Measurements from ENCODE around the gene PITPNM3. TPM values are rescaled to one million over a fixed set of nuclear protein-coding genes. Genes with fewer than 3 reads are reported as not detected.

PITPNM3 gene
- total RNA-seq, 1 donor: 1.8 TPM

DNA sequence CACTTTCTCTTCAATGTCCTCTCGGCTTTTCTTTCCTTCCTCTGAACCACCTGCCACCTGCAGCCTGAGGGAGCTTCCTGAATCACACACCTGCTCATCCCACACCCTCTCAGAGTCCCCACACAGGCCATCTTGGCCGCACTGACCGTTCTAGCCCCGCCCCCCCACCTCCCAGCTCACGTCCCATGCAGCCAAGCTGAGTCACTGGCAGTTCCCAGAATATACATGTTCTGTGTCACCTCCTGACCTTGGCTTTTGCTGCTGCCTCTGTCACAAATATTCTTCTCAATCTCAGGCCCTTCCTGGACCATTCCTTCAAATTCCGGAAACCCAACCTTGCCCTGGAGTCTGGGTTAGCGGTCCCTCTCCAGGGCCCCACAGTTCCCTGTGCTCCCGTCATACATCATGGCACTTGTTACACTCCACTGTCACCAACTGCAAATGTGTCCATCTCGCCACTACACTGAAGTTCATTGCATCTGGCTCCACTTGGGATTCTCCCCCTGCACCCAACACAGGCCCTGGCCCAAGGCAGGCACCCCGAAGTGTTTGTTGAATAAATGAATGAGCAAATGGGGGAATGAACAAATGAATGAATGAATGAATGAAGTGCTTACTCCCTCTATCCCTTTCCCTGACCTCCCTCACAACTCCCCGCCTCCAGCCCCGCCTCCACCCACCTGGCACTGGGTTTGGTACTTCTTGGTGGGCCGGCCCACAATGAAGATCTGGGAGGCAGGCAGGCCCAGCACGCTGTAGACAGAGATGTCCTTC lies 99.3 kb downstream of the PITPNM3 start:
- no peaks in the 10 kb centered on the region for H4K20me1 ChIP-seq (ENCODE audit: insufficient read depth, low read length)
- peak overlapping the region; percentile 25 for H3K4me3 ChIP-seq (ENCODE audit: insufficient read depth, low read length)
- H3K27ac ChIP-seq (ENCODE audit: low read depth, low read length): peak overlapping the region; percentile 33
- TF ChIP-seq, protein P1, sequence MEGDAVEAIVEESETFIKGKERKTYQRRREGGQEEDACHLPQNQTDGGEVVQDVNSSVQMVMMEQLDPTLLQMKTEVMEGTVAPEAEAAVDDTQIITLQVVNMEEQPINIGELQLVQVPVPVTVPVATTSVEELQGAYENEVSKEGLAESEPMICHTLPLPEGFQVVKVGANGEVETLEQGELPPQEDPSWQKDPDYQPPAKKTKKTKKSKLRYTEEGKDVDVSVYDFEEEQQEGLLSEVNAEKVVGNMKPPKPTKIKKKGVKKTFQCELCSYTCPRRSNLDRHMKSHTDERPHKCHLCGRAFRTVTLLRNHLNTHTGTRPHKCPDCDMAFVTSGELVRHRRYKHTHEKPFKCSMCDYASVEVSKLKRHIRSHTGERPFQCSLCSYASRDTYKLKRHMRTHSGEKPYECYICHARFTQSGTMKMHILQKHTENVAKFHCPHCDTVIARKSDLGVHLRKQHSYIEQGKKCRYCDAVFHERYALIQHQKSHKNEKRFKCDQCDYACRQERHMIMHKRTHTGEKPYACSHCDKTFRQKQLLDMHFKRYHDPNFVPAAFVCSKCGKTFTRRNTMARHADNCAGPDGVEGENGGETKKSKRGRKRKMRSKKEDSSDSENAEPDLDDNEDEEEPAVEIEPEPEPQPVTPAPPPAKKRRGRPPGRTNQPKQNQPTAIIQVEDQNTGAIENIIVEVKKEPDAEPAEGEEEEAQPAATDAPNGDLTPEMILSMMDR (IDR thresholded peaks at IDR 0.05; ENCODE audit: extremely low read depth, low read depth, low read length): no peak
- H3K27me3 ChIP-seq (ENCODE audit: insufficient read depth, low read length): peaks cover 4% of the 10 kb centered on the region
- H3K9me3 ChIP-seq (ENCODE audit: low read depth, low read length): no peaks in the 10 kb centered on the region
- DNase-seq (ENCODE audit: insufficient read length, low spot score, missing footprints): peak; percentile 98
- H3K4me1 ChIP-seq (ENCODE audit: insufficient read depth, low read length): peaks cover 16% of the 10 kb centered on the region
- peak overlapping the region; percentile 45 for H3K4me2 ChIP-seq (ENCODE audit: insufficient read depth, low read length)
- no peaks in the 10 kb centered on the region for H3K79me2 ChIP-seq (ENCODE audit: insufficient read depth, low read length)
- no peak overlapping the region for H2AFZ ChIP-seq (ENCODE audit: low read length)
- no peaks in the 10 kb centered on the region for H3K36me3 ChIP-seq (ENCODE audit: insufficient read depth, low read length)

DNA sequence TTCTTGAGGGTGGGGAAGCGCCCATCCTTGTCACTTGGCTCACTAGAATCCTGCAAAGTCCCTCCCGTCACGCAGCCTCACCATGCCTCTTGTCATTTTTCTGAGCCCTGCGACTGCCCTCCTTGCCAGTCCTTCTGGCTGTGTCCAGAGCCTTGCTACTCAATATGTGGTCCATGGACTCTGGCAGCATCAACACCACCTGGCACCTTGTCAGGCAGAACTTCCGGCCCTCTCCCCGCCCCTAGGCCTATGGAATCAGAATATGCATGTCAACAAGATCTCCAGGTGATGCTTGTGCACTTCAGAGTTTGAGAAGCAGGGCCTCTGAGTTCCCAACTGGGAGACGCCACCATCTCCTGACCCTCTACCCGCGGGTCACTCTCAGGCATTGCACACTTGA lies 100.0 kb downstream of the PITPNM3 start:
- H3K4me3 ChIP-seq (ENCODE audit: insufficient read depth, low read length): no peak overlapping the region
- H3K4me2 ChIP-seq (ENCODE audit: insufficient read depth, low read length): no peak overlapping the region
- H3K9me3 ChIP-seq (ENCODE audit: low read depth, low read length): no peaks in the 10 kb centered on the region
- peaks cover 4% of the 10 kb centered on the region for H3K27me3 ChIP-seq (ENCODE audit: insufficient read depth, low read length)
- no peaks in the 10 kb centered on the region for H3K79me2 ChIP-seq (ENCODE audit: insufficient read depth, low read length)
- TF ChIP-seq, protein P1 (IDR thresholded peaks at IDR 0.05; ENCODE audit: extremely low read depth, low read depth, low read length): no peak
- no peak overlapping the region for H3K27ac ChIP-seq (ENCODE audit: low read depth, low read length)
- H3K4me1 ChIP-seq (ENCODE audit: insufficient read depth, low read length): peaks cover 16% of the 10 kb centered on the region
- no peaks in the 10 kb centered on the region for H4K20me1 ChIP-seq (ENCODE audit: insufficient read depth, low read length)
- peak; percentile 72 for DNase-seq (ENCODE audit: insufficient read length, low spot score, missing footprints)
- no peak overlapping the region for H2AFZ ChIP-seq (ENCODE audit: low read length)
- H3K36me3 ChIP-seq (ENCODE audit: insufficient read depth, low read length): no peaks in the 10 kb centered on the region

DNA sequence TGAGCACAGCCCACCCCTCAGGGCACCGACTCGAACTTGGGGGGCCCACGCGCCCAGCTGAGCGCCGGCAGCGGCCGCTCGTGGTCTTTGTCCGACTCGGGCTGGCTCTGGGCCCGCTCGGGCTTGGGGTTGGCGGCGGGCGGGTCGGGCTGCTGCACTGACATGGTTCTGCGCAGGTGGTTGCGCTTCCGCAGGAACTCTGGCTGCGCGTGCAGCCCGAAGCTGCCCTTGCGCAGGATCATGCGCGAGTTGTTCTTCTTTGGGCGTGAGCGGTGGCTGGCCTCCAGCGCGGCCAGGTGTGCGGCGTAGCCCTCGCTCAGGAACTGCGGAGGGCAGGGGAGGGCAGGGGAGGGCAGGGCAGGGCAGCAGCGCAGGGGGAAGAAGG lies 101.0 kb downstream of the PITPNM3 start:
- Histone ChIP-seq H3K27ac (ENCODE audit: low read depth, low read length) (no peak overlapping the region), H3K9me3 (ENCODE audit: low read depth, low read length) (no peaks in the 10 kb centered on the region), H2AFZ (ENCODE audit: low read length) (peak overlapping the region; percentile 59), H3K36me3 (ENCODE audit: insufficient read depth, low read length) (peaks cover 2% of the 10 kb centered on the region), H3K27me3 (ENCODE audit: insufficient read depth, low read length) (peaks cover 4% of the 10 kb centered on the region), H4K20me1 (ENCODE audit: insufficient read depth, low read length) (no peaks in the 10 kb centered on the region), H3K4me3 (ENCODE audit: insufficient read depth, low read length) (peak overlapping the region; percentile 55), H3K4me1 (ENCODE audit: insufficient read depth, low read length) (peaks cover 16% of the 10 kb centered on the region), H3K4me2 (ENCODE audit: insufficient read depth, low read length) (peak overlapping the region; percentile 69), H3K79me2 (ENCODE audit: insufficient read depth, low read length) (no peaks in the 10 kb centered on the region)
- TF ChIP-seq, protein P1 (IDR thresholded peaks at IDR 0.05; ENCODE audit: extremely low read depth, low read depth, low read length): no peak
- DNase-seq (ENCODE audit: insufficient read length, low spot score, missing footprints): peak; percentile 95

DNA sequence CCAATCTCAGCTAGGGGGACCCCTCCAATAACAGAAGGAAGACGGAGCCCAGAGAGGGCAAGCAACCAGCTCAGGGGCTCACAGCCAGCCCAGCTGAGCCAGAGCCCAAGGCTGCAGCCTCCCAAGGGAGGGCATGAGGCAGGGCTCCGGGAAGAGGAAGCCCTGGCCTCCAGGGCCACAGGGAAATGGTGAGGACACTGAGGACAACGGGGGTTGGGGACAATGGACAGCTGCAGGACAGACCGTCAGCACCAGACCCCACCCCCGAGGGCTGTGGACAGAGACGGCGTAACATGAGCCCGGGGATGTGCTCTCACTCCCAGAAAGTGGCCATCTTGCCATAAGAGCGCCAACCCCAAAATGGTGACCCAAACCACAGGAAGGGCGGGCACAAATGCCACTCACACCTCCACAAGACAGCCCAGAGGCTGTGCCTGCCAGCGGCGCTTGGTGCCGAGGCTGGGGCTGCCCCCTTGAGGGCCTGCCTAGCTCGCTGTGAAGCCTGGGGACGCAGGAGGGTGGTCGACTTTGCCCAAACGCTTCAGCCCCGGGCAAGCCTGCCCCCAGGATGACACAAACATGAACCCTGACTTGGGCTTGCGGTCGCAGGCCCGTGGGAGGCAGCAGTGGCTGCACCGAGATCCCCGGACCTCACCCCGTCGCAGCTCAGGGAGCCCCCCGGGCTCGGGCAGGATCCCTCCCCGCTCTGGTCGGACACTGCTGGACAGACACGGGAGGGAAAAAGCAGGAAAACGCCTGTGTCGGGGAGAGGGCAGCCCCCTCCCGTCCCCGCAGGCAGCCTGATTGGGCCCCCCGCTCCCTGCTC lies 101.6 kb downstream of the PITPNM3 start:
- H3K36me3 ChIP-seq (ENCODE audit: insufficient read depth, low read length): peaks cover 5% of the 10 kb centered on the region
- TF ChIP-seq, protein P1 (IDR thresholded peaks at IDR 0.05; ENCODE audit: extremely low read depth, low read depth, low read length): no peak
- H3K27ac ChIP-seq (ENCODE audit: low read depth, low read length): no peak overlapping the region
- H2AFZ ChIP-seq (ENCODE audit: low read length): peak overlapping the region; percentile 59
- H3K9me3 ChIP-seq (ENCODE audit: low read depth, low read length): no peaks in the 10 kb centered on the region
- no peaks in the 10 kb centered on the region for H4K20me1 ChIP-seq (ENCODE audit: insufficient read depth, low read length)
- H3K4me3 ChIP-seq (ENCODE audit: insufficient read depth, low read length): peak overlapping the region; percentile 55
- H3K27me3 ChIP-seq (ENCODE audit: insufficient read depth, low read length): peaks cover 4% of the 10 kb centered on the region
- no peaks in the 10 kb centered on the region for H3K79me2 ChIP-seq (ENCODE audit: insufficient read depth, low read length)
- H3K4me2 ChIP-seq (ENCODE audit: insufficient read depth, low read length): peak overlapping the region; percentile 69
- peak; percentile 85 for DNase-seq (ENCODE audit: insufficient read length, low spot score, missing footprints)
- H3K4me1 ChIP-seq (ENCODE audit: insufficient read depth, low read length): peaks cover 16% of the 10 kb centered on the region
